ENCODE measurements around the gene MAP1S.

The MAP1S gene, protein sequence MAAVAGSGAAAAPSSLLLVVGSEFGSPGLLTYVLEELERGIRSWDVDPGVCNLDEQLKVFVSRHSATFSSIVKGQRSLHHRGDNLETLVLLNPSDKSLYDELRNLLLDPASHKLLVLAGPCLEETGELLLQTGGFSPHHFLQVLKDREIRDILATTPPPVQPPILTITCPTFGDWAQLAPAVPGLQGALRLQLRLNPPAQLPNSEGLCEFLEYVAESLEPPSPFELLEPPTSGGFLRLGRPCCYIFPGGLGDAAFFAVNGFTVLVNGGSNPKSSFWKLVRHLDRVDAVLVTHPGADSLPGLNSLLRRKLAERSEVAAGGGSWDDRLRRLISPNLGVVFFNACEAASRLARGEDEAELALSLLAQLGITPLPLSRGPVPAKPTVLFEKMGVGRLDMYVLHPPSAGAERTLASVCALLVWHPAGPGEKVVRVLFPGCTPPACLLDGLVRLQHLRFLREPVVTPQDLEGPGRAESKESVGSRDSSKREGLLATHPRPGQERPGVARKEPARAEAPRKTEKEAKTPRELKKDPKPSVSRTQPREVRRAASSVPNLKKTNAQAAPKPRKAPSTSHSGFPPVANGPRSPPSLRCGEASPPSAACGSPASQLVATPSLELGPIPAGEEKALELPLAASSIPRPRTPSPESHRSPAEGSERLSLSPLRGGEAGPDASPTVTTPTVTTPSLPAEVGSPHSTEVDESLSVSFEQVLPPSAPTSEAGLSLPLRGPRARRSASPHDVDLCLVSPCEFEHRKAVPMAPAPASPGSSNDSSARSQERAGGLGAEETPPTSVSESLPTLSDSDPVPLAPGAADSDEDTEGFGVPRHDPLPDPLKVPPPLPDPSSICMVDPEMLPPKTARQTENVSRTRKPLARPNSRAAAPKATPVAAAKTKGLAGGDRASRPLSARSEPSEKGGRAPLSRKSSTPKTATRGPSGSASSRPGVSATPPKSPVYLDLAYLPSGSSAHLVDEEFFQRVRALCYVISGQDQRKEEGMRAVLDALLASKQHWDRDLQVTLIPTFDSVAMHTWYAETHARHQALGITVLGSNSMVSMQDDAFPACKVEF

DNA sequence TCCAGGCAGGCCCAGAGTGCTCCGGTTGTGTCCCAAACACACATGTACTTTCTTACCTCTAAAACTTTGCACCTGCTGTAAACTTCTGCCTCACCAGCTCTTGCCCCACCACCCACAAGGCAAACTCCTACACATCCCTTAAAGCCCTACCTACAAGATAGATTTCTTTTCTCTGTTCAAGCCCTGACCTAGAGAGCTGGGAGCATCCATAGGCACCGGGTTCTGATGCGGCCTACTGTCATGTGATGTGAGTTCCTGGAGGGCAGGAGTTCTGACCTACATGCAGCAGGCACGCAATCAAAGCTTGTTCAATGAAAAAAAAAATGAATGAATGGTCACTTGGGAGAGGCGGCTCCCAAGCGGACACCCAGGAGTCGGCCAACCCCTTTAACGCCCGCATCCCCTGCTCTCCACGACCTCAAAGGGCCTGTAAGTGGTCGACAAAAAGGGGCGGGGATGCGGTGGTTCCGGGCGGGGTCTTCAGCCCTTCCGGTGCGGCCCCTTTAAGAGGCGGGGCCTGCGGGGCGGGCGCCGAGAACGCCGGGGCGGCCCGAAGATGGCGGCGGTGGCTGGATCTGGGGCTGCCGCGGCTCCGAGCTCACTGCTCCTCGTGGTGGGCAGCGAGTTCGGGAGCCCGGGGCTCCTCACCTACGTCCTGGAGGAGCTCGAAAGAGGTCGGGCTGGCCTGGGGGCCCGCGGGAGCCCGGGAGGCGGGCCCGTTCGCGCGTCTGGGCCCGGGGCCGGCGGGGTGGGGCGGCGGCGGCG, at the start of gene MAP1S:
Gene MAP1S (plus strand): TSS at position 534 of the 765 bp plus-strand sequence. CDS start 23 bp downstream, at position 557.
- DNase-seq (ENCODE audit: low spot score), result peak; percentile 65

- peak; percentile 69 for DNase-seq (ENCODE audit: low spot score)
Observed at GRCh38 chr19:17671906-17672305, 47.4 kb upstream of the MAP1S start.

DNA sequence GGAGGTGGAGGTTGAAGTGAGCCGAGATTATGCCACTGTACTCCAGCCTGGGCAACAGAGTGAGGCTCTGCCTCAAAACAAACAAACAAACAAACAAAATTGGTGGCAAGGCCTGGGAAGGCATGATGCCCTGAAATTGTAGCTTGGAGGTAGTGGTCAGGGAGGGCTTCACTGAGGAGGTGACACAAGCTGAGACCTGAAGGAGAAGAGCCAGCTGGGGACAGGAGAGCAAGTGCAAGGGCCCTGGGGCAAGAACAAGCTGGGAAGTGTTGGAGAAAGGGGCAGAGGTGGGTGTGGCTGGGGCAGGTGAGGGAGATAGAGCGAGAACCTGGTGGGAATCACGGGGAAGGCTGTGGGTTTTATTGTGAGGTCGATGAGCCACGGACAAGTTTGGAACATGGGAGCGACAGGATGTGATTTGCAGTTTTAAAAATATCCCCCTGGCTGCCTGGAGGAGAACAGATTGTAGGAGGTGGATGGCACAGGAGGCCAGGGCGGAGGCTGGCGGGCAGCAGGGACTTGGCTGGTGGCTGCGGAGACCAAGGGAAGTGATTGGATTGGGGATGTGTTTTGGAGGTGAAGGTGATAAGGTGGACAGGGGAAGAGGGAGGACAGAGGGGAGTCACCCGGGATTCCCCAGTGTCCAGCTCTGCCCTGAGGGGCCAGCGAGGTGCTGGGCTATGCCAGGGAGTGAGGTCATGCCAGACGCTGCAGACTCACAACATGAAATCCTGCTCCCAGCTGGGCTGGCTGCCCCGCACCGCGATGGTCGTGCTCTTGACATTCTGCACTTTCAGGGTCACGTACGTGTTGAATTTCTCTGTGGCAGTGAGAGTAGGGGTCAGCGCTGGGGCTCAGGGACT, 45.1 kb upstream of the MAP1S start:
- DNase-seq (ENCODE audit: low spot score), result no peak

DNA sequence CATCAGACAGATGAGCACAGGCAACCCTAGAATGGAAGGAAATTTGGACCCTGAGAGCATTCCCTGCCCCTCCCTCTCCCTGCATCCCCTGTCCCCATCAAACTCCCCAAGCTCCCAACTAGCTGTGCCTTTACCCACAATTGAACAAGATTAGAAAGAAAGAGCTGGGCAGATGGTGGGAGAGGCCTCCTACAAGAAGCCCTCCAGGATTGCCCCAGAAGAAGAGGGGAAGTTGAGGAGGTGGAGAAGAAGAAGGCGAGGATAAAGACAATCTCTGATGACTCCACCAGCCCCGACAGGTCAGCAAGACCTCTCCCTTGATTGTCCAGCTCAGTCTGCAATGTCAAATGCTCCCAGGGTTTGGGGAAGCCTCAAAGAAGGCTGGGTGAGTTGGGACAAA, 43.0 kb upstream of the MAP1S start:
- no peak for DNase-seq (ENCODE audit: low spot score)

DNA sequence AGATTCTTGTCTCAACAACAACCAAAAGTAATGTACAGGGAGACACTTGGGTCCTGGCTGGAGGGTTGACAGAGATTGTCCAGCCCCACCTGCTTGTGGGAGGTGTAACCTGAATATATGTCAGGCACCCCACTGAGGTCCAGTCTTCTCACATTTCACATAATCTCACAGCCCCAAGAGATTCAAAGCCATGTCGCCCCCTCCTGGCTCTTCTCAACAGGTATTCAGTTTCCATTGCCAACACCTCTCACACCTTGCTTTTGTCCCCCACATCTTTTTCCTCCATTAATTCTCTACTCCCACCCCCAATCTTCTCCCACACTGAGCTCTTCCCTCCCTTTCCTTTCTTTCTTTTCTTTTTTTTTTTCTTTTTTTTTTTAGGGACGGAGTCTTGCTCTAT, 42.3 kb upstream of the MAP1S start:
- DNase-seq (ENCODE audit: low spot score), result no peak

- DNase-seq (ENCODE audit: low spot score), result no peak
Observed at GRCh38 chr19:17678836-17679235, 40.4 kb upstream of the MAP1S start.

DNA sequence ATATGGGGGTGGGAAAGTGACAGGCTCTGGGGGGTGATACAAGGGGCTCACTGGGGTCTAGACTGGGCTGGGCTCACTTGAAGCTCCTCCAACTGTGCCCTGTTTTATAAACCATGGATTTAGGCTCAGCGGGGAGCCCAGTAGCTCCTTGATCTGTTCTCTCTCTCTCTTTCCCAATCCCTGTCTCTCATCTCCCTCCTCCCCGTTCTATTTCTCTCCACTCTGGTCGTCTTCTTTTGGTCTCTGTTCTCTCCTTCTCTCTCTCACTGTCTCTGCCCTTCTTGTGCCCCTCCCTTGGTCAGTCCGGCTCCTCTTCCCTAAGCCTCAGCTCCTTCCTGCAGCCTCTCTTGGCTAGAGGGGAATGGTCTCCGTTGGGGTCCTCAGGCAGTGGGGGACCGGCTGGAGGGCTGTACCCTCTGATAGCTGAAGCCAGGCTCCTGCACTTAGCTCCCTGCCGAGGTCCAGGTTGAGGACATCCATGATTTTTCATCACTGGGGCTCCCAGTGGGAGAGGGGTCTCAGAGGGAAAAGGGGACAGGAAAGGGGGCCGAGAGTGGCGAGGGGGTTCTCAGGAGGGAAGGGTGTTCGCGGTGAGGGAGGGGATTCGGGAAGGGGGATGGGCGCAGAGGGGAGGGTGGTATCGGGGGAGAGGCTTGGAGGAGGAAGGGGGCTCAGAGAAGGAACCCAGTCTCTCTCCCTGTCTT, 39.6 kb upstream of the MAP1S start:
- DNase-seq (ENCODE audit: low spot score), result no peak

GRCh38 chr19:17680230-17680722, 39.0 kb upstream of the MAP1S start:
- peak; percentile 56 for DNase-seq (ENCODE audit: low spot score)

DNA sequence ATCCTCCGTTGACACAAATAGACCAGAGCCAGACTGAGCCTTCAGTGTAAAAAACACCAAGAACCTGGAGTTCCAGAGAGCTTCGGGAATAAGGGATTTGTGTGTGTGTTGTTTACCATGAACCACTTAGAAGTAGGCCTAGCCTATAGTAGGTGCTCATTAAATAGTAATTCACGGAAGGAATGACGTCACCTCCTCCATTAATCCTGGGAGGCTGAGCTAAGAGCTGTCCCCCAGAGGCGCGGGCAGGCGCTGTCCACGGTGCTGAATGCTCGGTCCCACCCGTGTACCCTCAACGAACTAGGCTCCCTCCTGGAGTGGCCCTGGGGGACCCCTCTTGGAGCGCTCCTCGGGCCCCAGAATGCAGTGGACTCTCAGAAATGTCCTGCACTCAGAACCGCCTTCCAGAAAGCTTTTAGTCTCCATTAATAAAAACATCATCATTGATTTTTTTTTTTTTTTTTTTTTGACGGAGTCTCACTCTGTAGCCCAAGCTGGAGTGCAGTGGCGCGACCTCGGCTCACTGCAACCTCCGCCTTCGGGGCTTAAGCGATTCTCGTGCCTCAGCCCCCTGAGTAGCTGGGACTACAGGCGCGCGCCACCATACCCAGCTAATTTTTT, 37.7 kb upstream of the MAP1S start:
- DNase-seq (ENCODE audit: low spot score), result peak; percentile 42

DNA sequence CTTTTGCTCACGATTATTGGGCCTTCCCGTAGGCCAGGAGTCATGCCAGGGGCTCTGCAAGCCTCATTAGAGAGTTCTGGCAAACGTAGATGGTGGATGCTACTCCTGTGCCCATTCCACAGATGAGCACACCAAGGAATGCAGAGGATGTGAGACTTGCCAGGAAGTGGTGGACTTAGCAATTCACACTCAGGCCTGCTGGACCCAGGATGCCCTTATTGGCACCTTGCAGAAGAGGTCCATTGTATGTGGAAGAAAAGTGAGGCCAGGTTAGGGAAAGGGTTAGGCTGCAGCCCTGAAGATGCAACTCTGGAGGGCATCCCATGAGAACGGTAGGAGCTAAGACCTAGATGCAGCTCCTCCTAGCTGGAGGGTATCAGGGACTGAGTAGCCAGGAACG, 37.0 kb upstream of the MAP1S start:
- no peak for DNase-seq (ENCODE audit: low spot score)

DNA sequence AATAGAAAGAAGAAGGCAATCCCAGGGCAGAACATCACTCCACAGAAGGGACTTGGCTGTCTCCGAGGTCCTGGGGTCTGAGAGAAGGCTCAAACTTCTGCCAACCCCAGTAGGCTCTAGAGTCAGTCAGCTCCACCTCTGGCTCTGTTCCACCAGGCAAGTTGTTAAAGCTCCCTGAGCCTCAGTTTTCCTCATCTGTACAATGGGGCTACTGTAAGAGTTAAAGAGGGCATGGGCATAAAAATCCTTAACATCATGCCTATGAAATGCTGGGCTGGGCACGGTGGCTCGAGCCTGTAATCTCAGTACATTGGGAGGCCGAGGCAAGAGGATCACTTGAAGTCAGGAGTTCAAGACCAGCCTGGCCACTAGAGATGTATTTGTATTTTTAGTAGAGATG, 36.2 kb upstream of the MAP1S start:
- DNase-seq (ENCODE audit: low spot score), result no peak

DNA sequence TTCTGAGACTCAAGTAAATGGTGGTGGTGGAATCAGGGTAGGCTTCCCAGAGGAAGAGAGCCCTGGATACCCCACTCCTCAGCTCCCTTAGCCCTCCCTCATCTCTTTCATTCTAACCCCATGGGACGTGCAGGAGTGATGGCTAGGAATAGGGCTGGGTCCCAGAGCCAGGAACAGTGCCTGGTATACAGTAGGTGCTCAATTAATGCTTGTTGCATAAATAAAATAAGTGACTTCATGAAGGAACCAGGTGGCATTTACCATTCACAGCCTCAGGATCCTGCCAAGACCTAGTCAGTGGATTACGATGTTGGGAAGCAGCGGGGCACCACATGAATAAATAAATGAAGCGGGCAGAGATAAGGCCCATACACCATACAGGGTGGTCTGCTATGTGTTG, 35.0 kb upstream of the MAP1S start:
- no peak for DNase-seq (ENCODE audit: low spot score)

- DNase-seq (ENCODE audit: low spot score), result no peak
Observed at GRCh38 chr19:17685451-17686022, 33.7 kb upstream of the MAP1S start.

- no peak for DNase-seq (ENCODE audit: low spot score)
Observed at GRCh38 chr19:17686023-17686521, 33.2 kb upstream of the MAP1S start.

- DNase-seq (ENCODE audit: low spot score), result peak; percentile 80
Observed at GRCh38 chr19:17686592-17687024, 32.7 kb upstream of the MAP1S start.

GRCh38 chr19:17687141-17687856, 32.0 kb upstream of the MAP1S start:
- no peak for DNase-seq (ENCODE audit: low spot score)

DNA sequence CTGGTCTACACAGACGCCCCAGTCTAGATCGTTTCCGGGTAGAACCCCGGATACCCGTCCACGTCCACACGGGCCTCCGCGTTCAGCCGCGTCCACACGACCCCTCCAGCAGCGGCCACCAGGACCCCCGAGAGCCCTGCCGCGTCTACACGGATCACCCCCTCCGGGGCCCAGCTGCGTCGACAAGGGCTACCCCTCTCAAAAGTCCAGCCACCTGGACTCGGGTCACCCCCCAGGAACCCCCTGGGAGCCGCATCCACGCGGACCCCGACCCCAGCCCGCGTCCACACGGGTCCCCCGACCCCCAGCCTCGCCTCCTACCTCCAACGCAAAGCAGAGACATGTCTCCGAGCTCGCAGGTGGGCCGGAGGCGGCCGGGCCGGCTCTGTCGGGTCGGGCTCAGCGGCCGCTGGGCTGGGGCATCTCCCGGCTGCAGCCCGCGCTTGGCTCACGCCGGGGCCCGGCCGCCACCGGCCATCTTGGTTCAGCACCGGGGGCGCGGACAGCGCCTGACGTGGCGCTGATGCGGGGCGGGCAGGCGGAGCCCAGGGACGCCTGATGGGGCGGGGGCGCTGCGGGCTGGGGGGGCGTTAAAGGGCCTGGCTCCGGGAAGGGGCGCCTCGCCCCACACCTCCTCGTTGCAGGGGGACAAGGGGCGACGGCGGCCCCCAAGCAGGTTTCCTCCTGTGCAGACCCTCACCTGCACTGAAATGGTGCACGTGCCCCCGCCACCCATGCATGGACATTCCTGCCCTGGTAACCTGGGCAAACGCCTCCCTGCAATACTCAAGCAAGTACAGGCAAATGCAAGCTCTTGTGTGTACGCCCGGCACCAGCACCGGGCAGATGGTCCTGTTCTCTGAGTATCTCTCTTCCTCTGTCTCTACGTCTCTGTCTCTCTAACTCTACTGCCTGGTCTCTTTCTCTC, 31.2 kb upstream of the MAP1S start, which contains the start of gene UNC13A:
Gene UNC13A (minus strand): TSS at position 498 of the 928 bp plus-strand sequence. CDS start 155 bp downstream, at position 343.
- peak; percentile 62 for DNase-seq (ENCODE audit: low spot score)

Data from COLO829 (cell line).